GM23338 (cell line): Measurements from ENCODE around the gene L3MBTL4. TPM values are rescaled to one million over a fixed set of nuclear protein-coding genes. Genes with fewer than 3 reads are reported as not detected.

ENCODE experiments used
- ATAC-seq: fragments of 200-7000 bp; cut with Tn5 transposase; 3 replicates; pipeline ENCODE4 v1.9.1; 2020
- DNase-seq: peaks from one replicate; pipeline ENCODE4 v3.0.0-alpha.2; 2015; ENCODE audit warnings: low spot score
- H2AFZ ChIP-seq: fragments of 200-600 bp; sonication (generic); 2 replicates; pipeline ENCODE4 v1.8.0; 2016; ENCODE audit warnings: antibody characterized with exemption, mild to moderate bottlenecking, moderate library complexity
- H3F3A ChIP-seq: fragments of 200-600 bp; sonication (generic); replicated peaks from 2 replicates; pipeline ENCODE4 v1.8.0; 2017; ENCODE audit warnings: antibody characterized with exemption, mixed run types, low read depth
- H3K27ac ChIP-seq: fragments of 200-600 bp; sonication (generic); 2 replicates; pipeline ENCODE4 v1.6.1; 2016; ENCODE audit warnings: low read depth
- H3K27me3 ChIP-seq: fragments of 200-600 bp; sonication (generic); 2 replicates; pipeline ENCODE4 v1.8.0; 2016; ENCODE audit warnings: mild to moderate bottlenecking, mixed run types, moderate library complexity; ENCODE audit not compliant: insufficient read depth
- H3K36me3 ChIP-seq: fragments of 200-600 bp; sonication (generic); 2 replicates; pipeline ENCODE4 v1.8.0; 2016; ENCODE audit warnings: mild to moderate bottlenecking; ENCODE audit not compliant: insufficient read depth
- H3K4me1 ChIP-seq: fragments of 200-600 bp; sonication (generic); 2 replicates; pipeline ENCODE4 v1.8.0; 2016; ENCODE audit warnings: mild to moderate bottlenecking, moderate library complexity; ENCODE audit not compliant: insufficient read depth
- H3K4me2 ChIP-seq: fragments of 200-600 bp; sonication (generic); 2 replicates; pipeline ENCODE4 v1.7.1; 2017; ENCODE audit warnings: mixed run types
- H3K4me3 ChIP-seq: fragments of 200-600 bp; sonication (generic); 2 replicates; pipeline ENCODE4 v1.6.1; 2016; ENCODE audit warnings: mixed run types
- H3K79me2 ChIP-seq: fragments of 200-600 bp; sonication (generic); replicated peaks from 2 replicates; pipeline ENCODE4 v1.8.0; 2017; ENCODE audit warnings: mild to moderate bottlenecking; ENCODE audit not compliant: insufficient read depth
- H3K9me2 ChIP-seq: fragments of 200-600 bp; sonication (generic); 2 replicates; pipeline ENCODE4 v1.8.0; 2017; ENCODE audit not compliant: insufficient read depth
- H4K20me1 ChIP-seq: fragments of 200-600 bp; sonication (generic); replicated peaks from 2 replicates; pipeline ENCODE4 v1.8.0; 2017; ENCODE audit warnings: mild to moderate bottlenecking; ENCODE audit not compliant: insufficient read depth
- H3K27ac Mint-ChIP-seq: 2 replicates; pipeline ENCODE4 v1.8.0; 2020; ENCODE audit warnings: inconsistent platforms, mild to moderate bottlenecking, moderate library complexity, mixed read lengths
- H3K27me3 Mint-ChIP-seq: 3 replicates; pipeline ENCODE4 v1.8.0; 2022; ENCODE audit warnings: low read depth, mild to moderate bottlenecking, moderate library complexity, mixed read lengths, inconsistent platforms; ENCODE audit not compliant: insufficient read depth, poor library complexity
- H3K36me3 Mint-ChIP-seq: 3 replicates; pipeline ENCODE4 v1.8.0; 2021; ENCODE audit warnings: low read depth, mild to moderate bottlenecking, inconsistent platforms, moderate library complexity, mixed read lengths
- H3K4me1 Mint-ChIP-seq: 3 replicates; pipeline ENCODE4 v1.8.0; 2020; ENCODE audit warnings: mild to moderate bottlenecking, inconsistent platforms, mixed read lengths
- H3K4me3 Mint-ChIP-seq: 3 replicates; pipeline ENCODE4 v1.8.0; 2021; ENCODE audit warnings: moderate library complexity, mild to moderate bottlenecking, inconsistent platforms, mixed read lengths
- H3K9me3 Mint-ChIP-seq: 3 replicates; pipeline ENCODE4 v1.8.0; 2020; ENCODE audit warnings: moderate library complexity, mild to moderate bottlenecking, inconsistent platforms, mixed read lengths
- CREB1 ChIP-seq: fragments of 250-450 bp; sonication (Bioruptor Pico); IDR thresholded peaks from 2 replicates; pipeline ENCODE4 v1.5.0; 2020; ENCODE audit warnings: low read depth, mild to moderate bottlenecking, moderate library complexity
- EZH2 ChIP-seq: fragments of 200-600 bp; sonication (generic); IDR thresholded peaks from one replicate; pipeline ENCODE4 v1.8.0; 2017; ENCODE audit warnings: antibody characterized with exemption, mild to moderate bottlenecking, low read depth; ENCODE audit not compliant: unreplicated experiment
- EZH2phosphoT487 ChIP-seq: fragments of 200-600 bp; sonication (generic); IDR thresholded peaks from one replicate; pipeline ENCODE4 v1.8.1; 2018; ENCODE audit warnings: antibody characterized with exemption; ENCODE audit not compliant: unreplicated experiment
- JUNB ChIP-seq: IDR thresholded peaks from one replicate; pipeline ENCODE4 v1.6.1; 2016; ENCODE audit warnings: antibody characterized with exemption; ENCODE audit not compliant: unreplicated experiment
- NANOG ChIP-seq: IDR thresholded peaks from 2 replicates; pipeline ENCODE4 v1.6.1; 2016; ENCODE audit warnings: antibody characterized with exemption, borderline replicate concordance
- POLR2AphosphoS5 ChIP-seq: IDR thresholded peaks from 2 replicates; pipeline ENCODE4 v1.6.1; 2016; ENCODE audit warnings: antibody characterized with exemption, low read depth
- STAT1 ChIP-seq: IDR thresholded peaks from one replicate; pipeline ENCODE4 v1.6.1; 2016; ENCODE audit warnings: antibody characterized with exemption; ENCODE audit not compliant: unreplicated experiment
- ZNF114 ChIP-seq: fragments of 250-450 bp; sonication (Bioruptor Pico); IDR thresholded peaks from 2 replicates; pipeline ENCODE4 v1.5.0; 2020; ENCODE audit warnings: mild to moderate bottlenecking, moderate library complexity
- ZNF331 ChIP-seq: fragments of 250-450 bp; sonication (Bioruptor Pico); IDR thresholded peaks from 2 replicates; pipeline ENCODE4 v1.5.0; 2020; ENCODE audit warnings: low read depth, mild to moderate bottlenecking, moderate library complexity
- polyA plus RNA-seq: library from polyadenylated mRNA; unstranded; fragments of >200 nt; fragmentation: Nextera tagmentation; extraction: Ambion mirVana; gene quantifications from 2 replicates; pipeline ENCODE4 v1.2.1, GENCODE V29; 2016
- total RNA-seq: library from RNA; depleted of rRNA; stranded (reverse); fragments of >200 nt; shearing (Covaris generic); gene quantifications from 2 replicates; pipeline ENCODE4 v1.2.3, GENCODE V29; 2014
- TF ChIP-seq, protein P1 (sequence below): IDR thresholded peaks from one replicate; pipeline ENCODE4 v1.6.1; 2018; ENCODE audit warnings: antibody characterized with exemption; ENCODE audit not compliant: unreplicated experiment
- TF ChIP-seq, protein P2 (sequence below): fragments of 250-450 bp; sonication (Bioruptor Pico); IDR thresholded peaks from 2 replicates; pipeline ENCODE4 v1.5.0; 2020; ENCODE audit warnings: mild to moderate bottlenecking, moderate library complexity
- TF ChIP-seq, protein P3 (sequence below), 2 experiments: fragments of 200-600 bp in 1 of 2; sonication (generic) in 1 of 2; conservative IDR thresholded peaks; 2 replicates each; pipeline versions ENCODE4 v1.5.1 to v1.6.1; 2016 to 2017; ENCODE audit warnings: antibody characterized with exemption in 2 of 2, low read depth in 2 of 2, mild to moderate bottlenecking in 2 of 2, moderate library complexity in 1 of 2
- TF ChIP-seq, protein P4 (sequence below): IDR thresholded peaks from 2 replicates; pipeline ENCODE4 v1.6.1; 2016; ENCODE audit warnings: antibody characterized with exemption

L3MBTL4 gene
- total and polyA plus RNA-seq, 2 experiments from 2014 or later: 0.48 to 2.8 TPM

DNA sequence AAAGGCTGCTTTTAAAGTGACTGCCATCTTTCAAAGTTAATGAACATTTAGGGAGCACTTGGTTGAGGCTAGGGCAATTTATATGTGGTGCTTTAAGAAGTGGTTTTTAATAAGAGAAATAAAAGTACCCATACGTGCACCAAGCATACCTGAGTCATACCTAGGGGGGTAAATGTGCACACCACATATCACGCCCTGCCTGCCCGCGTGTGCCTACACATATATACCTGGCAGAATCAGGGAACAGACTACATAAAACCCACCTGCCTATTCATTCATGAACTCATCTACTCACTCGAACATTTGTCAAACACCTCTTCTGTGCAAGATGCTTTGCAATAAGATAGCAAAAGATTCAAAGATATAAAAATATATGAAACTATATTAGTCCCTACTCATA is 450.1 kb downstream of the L3MBTL4 start:
- no peaks in the 10 kb centered on the region for H3K36me3 ChIP-seq
- H3K9me3 Mint-ChIP-seq: no peaks in the 10 kb centered on the region
- peaks cover 10% of the 10 kb centered on the region for H3K27me3 Mint-ChIP-seq
- H3K27me3 ChIP-seq: no peaks in the 10 kb centered on the region
- no peak for TF ChIP-seq CREB1 (CRISPR knock-in tag)
- TF ChIP-seq, protein P1, sequence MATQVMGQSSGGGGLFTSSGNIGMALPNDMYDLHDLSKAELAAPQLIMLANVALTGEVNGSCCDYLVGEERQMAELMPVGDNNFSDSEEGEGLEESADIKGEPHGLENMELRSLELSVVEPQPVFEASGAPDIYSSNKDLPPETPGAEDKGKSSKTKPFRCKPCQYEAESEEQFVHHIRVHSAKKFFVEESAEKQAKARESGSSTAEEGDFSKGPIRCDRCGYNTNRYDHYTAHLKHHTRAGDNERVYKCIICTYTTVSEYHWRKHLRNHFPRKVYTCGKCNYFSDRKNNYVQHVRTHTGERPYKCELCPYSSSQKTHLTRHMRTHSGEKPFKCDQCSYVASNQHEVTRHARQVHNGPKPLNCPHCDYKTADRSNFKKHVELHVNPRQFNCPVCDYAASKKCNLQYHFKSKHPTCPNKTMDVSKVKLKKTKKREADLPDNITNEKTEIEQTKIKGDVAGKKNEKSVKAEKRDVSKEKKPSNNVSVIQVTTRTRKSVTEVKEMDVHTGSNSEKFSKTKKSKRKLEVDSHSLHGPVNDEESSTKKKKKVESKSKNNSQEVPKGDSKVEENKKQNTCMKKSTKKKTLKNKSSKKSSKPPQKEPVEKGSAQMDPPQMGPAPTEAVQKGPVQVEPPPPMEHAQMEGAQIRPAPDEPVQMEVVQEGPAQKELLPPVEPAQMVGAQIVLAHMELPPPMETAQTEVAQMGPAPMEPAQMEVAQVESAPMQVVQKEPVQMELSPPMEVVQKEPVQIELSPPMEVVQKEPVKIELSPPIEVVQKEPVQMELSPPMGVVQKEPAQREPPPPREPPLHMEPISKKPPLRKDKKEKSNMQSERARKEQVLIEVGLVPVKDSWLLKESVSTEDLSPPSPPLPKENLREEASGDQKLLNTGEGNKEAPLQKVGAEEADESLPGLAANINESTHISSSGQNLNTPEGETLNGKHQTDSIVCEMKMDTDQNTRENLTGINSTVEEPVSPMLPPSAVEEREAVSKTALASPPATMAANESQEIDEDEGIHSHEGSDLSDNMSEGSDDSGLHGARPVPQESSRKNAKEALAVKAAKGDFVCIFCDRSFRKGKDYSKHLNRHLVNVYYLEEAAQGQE: no peak
- no peak for TF ChIP-seq EZH2
- TF ChIP-seq, protein P2, sequence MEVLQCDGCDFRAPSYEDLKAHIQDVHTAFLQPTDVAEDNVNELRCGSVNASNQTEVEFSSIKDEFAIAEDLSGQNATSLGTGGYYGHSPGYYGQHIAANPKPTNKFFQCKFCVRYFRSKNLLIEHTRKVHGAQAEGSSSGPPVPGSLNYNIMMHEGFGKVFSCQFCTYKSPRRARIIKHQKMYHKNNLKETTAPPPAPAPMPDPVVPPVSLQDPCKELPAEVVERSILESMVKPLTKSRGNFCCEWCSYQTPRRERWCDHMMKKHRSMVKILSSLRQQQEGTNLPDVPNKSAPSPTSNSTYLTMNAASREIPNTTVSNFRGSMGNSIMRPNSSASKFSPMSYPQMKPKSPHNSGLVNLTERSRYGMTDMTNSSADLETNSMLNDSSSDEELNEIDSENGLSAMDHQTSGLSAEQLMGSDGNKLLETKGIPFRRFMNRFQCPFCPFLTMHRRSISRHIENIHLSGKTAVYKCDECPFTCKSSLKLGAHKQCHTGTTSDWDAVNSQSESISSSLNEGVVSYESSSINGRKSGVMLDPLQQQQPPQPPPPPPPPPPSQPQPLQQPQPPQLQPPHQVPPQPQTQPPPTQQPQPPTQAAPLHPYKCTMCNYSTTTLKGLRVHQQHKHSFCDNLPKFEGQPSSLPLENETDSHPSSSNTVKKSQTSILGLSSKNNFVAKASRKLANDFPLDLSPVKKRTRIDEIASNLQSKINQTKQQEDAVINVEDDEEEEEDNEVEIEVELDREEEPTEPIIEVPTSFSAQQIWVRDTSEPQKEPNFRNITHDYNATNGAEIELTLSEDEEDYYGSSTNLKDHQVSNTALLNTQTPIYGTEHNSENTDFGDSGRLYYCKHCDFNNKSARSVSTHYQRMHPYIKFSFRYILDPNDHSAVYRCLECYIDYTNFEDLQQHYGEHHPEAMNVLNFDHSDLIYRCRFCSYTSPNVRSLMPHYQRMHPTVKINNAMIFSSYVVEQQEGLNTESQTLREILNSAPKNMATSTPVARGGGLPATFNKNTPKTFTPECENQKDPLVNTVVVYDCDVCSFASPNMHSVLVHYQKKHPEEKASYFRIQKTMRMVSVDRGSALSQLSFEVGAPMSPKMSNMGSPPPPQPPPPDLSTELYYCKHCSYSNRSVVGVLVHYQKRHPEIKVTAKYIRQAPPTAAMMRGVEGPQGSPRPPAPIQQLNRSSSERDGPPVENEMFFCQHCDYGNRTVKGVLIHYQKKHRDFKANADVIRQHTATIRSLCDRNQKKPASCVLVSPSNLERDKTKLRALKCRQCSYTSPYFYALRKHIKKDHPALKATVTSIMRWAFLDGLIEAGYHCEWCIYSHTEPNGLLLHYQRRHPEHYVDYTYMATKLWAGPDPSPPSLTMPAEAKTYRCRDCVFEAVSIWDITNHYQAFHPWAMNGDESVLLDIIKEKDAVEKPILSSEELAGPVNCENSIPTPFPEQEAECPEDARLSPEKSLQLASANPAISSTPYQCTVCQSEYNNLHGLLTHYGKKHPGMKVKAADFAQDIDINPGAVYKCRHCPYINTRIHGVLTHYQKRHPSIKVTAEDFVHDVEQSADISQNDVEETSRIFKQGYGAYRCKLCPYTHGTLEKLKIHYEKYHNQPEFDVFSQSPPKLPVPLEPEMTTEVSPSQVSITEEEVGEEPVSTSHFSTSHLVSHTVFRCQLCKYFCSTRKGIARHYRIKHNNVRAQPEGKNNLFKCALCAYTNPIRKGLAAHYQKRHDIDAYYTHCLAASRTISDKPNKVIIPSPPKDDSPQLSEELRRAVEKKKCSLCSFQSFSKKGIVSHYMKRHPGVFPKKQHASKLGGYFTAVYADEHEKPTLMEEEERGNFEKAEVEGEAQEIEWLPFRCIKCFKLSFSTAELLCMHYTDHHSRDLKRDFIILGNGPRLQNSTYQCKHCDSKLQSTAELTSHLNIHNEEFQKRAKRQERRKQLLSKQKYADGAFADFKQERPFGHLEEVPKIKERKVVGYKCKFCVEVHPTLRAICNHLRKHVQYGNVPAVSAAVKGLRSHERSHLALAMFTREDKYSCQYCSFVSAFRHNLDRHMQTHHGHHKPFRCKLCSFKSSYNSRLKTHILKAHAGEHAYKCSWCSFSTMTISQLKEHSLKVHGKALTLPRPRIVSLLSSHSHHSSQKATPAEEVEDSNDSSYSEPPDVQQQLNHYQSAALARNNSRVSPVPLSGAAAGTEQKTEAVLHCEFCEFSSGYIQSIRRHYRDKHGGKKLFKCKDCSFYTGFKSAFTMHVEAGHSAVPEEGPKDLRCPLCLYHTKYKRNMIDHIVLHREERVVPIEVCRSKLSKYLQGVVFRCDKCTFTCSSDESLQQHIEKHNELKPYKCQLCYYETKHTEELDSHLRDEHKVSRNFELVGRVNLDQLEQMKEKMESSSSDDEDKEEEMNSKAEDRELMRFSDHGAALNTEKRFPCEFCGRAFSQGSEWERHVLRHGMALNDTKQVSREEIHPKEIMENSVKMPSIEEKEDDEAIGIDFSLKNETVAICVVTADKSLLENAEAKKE: no peak
- TF ChIP-seq STAT1: no peak
- TF ChIP-seq, protein P3, sequence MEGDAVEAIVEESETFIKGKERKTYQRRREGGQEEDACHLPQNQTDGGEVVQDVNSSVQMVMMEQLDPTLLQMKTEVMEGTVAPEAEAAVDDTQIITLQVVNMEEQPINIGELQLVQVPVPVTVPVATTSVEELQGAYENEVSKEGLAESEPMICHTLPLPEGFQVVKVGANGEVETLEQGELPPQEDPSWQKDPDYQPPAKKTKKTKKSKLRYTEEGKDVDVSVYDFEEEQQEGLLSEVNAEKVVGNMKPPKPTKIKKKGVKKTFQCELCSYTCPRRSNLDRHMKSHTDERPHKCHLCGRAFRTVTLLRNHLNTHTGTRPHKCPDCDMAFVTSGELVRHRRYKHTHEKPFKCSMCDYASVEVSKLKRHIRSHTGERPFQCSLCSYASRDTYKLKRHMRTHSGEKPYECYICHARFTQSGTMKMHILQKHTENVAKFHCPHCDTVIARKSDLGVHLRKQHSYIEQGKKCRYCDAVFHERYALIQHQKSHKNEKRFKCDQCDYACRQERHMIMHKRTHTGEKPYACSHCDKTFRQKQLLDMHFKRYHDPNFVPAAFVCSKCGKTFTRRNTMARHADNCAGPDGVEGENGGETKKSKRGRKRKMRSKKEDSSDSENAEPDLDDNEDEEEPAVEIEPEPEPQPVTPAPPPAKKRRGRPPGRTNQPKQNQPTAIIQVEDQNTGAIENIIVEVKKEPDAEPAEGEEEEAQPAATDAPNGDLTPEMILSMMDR (conservative IDR thresholded peaks at IDR 0.05; ENCODE audit: low read depth in 2 of 2): no peak
- TF ChIP-seq JUNB: no peak
- no peak for TF ChIP-seq ZNF114 (CRISPR knock-in tag)
- no peak for TF ChIP-seq ZNF331 (CRISPR knock-in tag)
- TF ChIP-seq, protein P4, sequence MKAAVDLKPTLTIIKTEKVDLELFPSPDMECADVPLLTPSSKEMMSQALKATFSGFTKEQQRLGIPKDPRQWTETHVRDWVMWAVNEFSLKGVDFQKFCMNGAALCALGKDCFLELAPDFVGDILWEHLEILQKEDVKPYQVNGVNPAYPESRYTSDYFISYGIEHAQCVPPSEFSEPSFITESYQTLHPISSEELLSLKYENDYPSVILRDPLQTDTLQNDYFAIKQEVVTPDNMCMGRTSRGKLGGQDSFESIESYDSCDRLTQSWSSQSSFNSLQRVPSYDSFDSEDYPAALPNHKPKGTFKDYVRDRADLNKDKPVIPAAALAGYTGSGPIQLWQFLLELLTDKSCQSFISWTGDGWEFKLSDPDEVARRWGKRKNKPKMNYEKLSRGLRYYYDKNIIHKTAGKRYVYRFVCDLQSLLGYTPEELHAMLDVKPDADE: no peak
- no peak for TF ChIP-seq POLR2AphosphoS5
- TF ChIP-seq NANOG: no peak
- no peak for TF ChIP-seq EZH2phosphoT487
- H3K4me3 Mint-ChIP-seq: no peak overlapping the region
- 0 out of 2 replicates have a peak, but pooled peaks cover 4% of the 10 kb centered on the region for H3K9me2 ChIP-seq
- H3K27ac Mint-ChIP-seq: no peak overlapping the region
- H3K27ac ChIP-seq: no peak overlapping the region
- H4K20me1 ChIP-seq: no peaks in the 10 kb centered on the region
- H3K4me1 ChIP-seq: peaks cover 3% of the 10 kb centered on the region; the same call in 1 of the 2 replicates
- no peak overlapping the region for H2AFZ ChIP-seq
- H3K36me3 Mint-ChIP-seq: no peaks in the 10 kb centered on the region
- no peak overlapping the region for H3K4me3 ChIP-seq
- peaks cover 25% of the 10 kb centered on the region for H3K4me1 Mint-ChIP-seq
- DNase-seq (no peak), ATAC-seq (no peak)
- no peaks in the 10 kb centered on the region for H3F3A ChIP-seq
- no peak overlapping the region for H3K4me2 ChIP-seq
- no peaks in the 10 kb centered on the region for H3K79me2 ChIP-seq
